ENCODE results near the gene MT3.
"Not testable (repeated sequence)": the region's sequence is repeated elsewhere in the genome, so short reads cannot be mapped to it uniquely, and the experiment has no call there.

DNA sequence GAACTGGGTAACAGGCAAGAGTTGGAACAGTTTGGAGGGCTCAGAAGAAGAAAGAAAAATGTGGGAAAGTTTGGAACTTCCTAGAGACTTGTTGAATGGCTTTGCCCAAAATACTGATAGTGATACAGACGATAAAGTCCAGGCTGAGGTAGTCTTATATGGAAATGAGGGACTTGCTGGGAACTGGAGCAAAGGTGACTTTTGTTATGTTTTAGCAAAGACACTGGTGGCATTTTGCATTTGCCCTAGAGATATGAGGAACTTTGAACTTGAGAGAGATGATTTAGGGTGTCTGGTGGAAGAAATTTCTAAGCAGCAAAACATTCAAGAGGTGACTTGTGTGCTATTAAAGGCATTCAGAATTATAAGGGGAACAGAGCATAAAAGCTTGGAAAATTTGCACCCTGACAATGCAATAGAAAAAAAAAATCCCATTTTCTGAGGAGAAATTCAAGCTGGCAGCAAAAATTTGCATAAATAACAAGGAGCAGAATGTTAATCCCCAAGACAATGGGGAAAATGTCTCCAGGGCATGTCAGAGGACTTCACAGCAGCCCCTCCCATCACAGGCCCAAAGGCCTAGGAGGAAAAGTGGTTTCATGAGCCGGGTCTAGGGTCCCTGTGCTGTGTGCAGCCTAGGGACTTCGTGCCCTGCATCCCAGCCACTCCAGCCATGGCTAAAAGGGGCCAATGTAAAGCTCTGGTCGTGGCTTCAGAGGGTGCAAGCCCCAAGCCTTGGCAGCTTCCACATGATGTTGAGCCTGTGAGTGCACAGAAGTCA is 32.5 kb downstream of the MT3 start:
- not testable (repeated sequence) for TF ChIP-seq POLR2AphosphoS5 (IDR thresholded peaks at IDR 0.05; ENCODE audit: low read depth, low read length); TAF1 (IDR thresholded peaks at IDR 0.05; ENCODE audit: borderline replicate concordance, low read depth, low read length); FOXM1 (IDR thresholded peaks at IDR 0.05; ENCODE audit: low read depth); CTCF (IDR thresholded peaks at IDR 0.05); JUND (IDR thresholded peaks at IDR 0.05); USF2 (IDR thresholded peaks at IDR 0.05; ENCODE audit: borderline replicate concordance, low read depth, low read length)
- TF ChIP-seq, protein P1, sequence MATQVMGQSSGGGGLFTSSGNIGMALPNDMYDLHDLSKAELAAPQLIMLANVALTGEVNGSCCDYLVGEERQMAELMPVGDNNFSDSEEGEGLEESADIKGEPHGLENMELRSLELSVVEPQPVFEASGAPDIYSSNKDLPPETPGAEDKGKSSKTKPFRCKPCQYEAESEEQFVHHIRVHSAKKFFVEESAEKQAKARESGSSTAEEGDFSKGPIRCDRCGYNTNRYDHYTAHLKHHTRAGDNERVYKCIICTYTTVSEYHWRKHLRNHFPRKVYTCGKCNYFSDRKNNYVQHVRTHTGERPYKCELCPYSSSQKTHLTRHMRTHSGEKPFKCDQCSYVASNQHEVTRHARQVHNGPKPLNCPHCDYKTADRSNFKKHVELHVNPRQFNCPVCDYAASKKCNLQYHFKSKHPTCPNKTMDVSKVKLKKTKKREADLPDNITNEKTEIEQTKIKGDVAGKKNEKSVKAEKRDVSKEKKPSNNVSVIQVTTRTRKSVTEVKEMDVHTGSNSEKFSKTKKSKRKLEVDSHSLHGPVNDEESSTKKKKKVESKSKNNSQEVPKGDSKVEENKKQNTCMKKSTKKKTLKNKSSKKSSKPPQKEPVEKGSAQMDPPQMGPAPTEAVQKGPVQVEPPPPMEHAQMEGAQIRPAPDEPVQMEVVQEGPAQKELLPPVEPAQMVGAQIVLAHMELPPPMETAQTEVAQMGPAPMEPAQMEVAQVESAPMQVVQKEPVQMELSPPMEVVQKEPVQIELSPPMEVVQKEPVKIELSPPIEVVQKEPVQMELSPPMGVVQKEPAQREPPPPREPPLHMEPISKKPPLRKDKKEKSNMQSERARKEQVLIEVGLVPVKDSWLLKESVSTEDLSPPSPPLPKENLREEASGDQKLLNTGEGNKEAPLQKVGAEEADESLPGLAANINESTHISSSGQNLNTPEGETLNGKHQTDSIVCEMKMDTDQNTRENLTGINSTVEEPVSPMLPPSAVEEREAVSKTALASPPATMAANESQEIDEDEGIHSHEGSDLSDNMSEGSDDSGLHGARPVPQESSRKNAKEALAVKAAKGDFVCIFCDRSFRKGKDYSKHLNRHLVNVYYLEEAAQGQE (IDR thresholded peaks at IDR 0.05; ENCODE audit: low read depth, low read length) = not testable (repeated sequence)

Data from SK-N-SH (cell line).